ENCODE results near the gene ZNF414. TPM values are rescaled to one million over a fixed set of nuclear protein-coding genes. Genes with fewer than 3 reads are reported as not detected.

ZNF414 gene
- total RNA-seq, 1 donor from 2014 or later, result 29.9 TPM

DNA sequence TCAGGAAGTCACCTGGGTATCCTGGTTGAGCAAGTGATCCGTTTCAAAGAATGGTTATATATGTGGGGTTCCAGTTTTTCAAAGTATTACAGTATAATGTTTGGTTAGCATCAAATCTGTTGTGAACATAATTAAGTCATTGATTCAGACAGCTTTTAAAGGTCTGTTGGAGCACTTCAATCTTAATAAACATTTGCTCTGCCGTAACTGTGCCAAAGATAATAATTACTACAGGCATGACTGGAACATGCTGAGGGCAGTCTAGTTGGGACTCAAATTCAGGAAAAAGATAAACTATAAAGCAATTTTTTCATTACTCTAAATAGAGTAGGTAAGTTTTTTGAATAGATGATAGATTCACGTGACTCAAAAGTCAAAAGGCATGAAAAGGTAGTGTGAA, 45.8 kb downstream of the ZNF414 start:
- TF ChIP-seq, protein P1, sequence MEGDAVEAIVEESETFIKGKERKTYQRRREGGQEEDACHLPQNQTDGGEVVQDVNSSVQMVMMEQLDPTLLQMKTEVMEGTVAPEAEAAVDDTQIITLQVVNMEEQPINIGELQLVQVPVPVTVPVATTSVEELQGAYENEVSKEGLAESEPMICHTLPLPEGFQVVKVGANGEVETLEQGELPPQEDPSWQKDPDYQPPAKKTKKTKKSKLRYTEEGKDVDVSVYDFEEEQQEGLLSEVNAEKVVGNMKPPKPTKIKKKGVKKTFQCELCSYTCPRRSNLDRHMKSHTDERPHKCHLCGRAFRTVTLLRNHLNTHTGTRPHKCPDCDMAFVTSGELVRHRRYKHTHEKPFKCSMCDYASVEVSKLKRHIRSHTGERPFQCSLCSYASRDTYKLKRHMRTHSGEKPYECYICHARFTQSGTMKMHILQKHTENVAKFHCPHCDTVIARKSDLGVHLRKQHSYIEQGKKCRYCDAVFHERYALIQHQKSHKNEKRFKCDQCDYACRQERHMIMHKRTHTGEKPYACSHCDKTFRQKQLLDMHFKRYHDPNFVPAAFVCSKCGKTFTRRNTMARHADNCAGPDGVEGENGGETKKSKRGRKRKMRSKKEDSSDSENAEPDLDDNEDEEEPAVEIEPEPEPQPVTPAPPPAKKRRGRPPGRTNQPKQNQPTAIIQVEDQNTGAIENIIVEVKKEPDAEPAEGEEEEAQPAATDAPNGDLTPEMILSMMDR (IDR thresholded peaks at IDR 0.05), result no peak
- H3K4me3 Mint-ChIP-seq (ENCODE audit: unreplicated experiment), result no peak overlapping the region
- H3K9me3 Mint-ChIP-seq (ENCODE audit: unreplicated experiment), result no peaks in the 10 kb centered on the region
- peaks cover 11% of the 10 kb centered on the region for H3K4me1 Mint-ChIP-seq (ENCODE audit: unreplicated experiment)
- DNase-seq (ENCODE audit: extremely low spot score, unreplicated experiment), result no peak
- peaks cover 72% of the 10 kb centered on the region for H3K36me3 Mint-ChIP-seq (ENCODE audit: unreplicated experiment)
- H3K27me3 Mint-ChIP-seq (ENCODE audit: unreplicated experiment), result no peaks in the 10 kb centered on the region
- H3K27ac Mint-ChIP-seq (ENCODE audit: unreplicated experiment), result no peak overlapping the region

DNA sequence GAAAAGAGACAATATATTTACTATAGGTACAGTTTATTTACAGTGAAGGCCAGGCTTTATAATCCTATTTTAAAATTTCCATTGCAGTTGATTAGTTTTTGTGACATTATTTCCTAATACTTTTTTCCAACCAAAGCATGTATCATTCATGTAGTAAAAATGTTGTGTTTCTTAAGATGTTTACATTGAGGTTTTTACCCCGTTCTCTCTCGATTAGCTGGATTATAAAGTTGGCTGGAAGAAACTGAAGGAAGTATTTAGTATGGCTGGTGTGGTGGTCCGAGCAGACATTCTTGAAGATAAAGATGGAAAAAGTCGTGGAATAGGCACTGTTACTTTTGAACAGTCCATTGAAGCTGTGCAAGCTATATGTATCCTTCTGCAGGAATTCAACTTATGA, 47.9 kb downstream of the ZNF414 start:
- no peak for DNase-seq (ENCODE audit: extremely low spot score, unreplicated experiment)
- Mint-ChIP-seq H3K27me3 (ENCODE audit: unreplicated experiment) (no peaks in the 10 kb centered on the region), H3K36me3 (ENCODE audit: unreplicated experiment) (peaks cover 72% of the 10 kb centered on the region), H3K27ac (ENCODE audit: unreplicated experiment) (no peak overlapping the region), H3K4me1 (ENCODE audit: unreplicated experiment) (peaks cover 32% of the 10 kb centered on the region), H3K9me3 (ENCODE audit: unreplicated experiment) (no peaks in the 10 kb centered on the region), H3K4me3 (ENCODE audit: unreplicated experiment) (no peak overlapping the region)
- TF ChIP-seq, protein P1 (IDR thresholded peaks at IDR 0.05), result no peak

DNA sequence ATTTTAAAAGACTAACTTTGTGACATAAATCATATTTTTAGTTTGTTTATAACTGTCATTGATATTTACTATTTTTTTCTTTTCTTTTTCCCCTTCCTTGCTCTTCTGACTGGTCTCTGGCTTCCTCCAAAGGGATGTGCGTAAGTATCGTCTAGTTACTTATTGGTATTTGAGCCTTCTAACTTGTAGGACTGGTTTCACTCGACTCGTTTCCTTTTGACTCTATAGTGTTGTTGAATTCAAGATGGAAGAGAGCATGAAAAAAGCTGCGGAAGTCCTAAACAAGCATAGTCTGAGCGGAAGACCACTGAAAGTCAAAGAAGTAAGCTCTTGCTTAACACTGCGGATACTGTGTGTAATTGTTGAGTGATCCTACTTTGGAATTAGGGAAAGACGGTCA, 50.6 kb downstream of the ZNF414 start:
- DNase-seq (ENCODE audit: extremely low spot score, unreplicated experiment), result no peak
- peak overlapping the region; percentile 55 for H3K27ac Mint-ChIP-seq (ENCODE audit: unreplicated experiment)
- H3K36me3 Mint-ChIP-seq (ENCODE audit: unreplicated experiment), result peaks cover 49% of the 10 kb centered on the region
- TF ChIP-seq, protein P1 (IDR thresholded peaks at IDR 0.05), result no peak
- H3K4me3 Mint-ChIP-seq (ENCODE audit: unreplicated experiment), result no peak overlapping the region
- H3K27me3 Mint-ChIP-seq (ENCODE audit: unreplicated experiment), result no peaks in the 10 kb centered on the region
- no peaks in the 10 kb centered on the region for H3K9me3 Mint-ChIP-seq (ENCODE audit: unreplicated experiment)
- H3K4me1 Mint-ChIP-seq (ENCODE audit: unreplicated experiment), result peaks cover 58% of the 10 kb centered on the region

DNA sequence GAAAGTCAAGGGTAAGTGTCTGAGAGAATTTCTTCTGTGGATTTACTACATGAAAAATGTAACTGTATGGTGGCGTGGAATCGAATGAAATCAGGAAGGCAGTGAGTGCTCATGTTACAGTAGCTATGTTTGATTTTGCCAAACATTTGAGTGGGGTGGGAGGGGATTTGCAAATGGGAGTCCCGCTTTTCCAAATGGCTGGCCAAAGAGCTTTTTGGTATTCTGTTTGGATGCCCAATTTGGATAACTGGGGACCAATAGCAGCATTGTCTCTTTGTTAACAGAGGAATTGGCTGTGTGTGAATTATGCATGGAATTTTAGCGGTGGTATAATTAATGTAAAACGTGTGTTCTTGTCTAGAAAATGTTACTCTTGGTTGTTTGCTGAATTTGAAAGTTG, 51.4 kb downstream of the ZNF414 start:
- peak overlapping the region; percentile 94 for H3K27ac Mint-ChIP-seq (ENCODE audit: unreplicated experiment)
- H3K9me3 Mint-ChIP-seq (ENCODE audit: unreplicated experiment), result no peaks in the 10 kb centered on the region
- H3K27me3 Mint-ChIP-seq (ENCODE audit: unreplicated experiment), result no peaks in the 10 kb centered on the region
- TF ChIP-seq, protein P1 (IDR thresholded peaks at IDR 0.05), result no peak
- no peak for DNase-seq (ENCODE audit: extremely low spot score, unreplicated experiment)
- H3K36me3 Mint-ChIP-seq (ENCODE audit: unreplicated experiment), result peaks cover 43% of the 10 kb centered on the region
- no peak overlapping the region for H3K4me3 Mint-ChIP-seq (ENCODE audit: unreplicated experiment)
- H3K4me1 Mint-ChIP-seq (ENCODE audit: unreplicated experiment), result peaks cover 63% of the 10 kb centered on the region

DNA sequence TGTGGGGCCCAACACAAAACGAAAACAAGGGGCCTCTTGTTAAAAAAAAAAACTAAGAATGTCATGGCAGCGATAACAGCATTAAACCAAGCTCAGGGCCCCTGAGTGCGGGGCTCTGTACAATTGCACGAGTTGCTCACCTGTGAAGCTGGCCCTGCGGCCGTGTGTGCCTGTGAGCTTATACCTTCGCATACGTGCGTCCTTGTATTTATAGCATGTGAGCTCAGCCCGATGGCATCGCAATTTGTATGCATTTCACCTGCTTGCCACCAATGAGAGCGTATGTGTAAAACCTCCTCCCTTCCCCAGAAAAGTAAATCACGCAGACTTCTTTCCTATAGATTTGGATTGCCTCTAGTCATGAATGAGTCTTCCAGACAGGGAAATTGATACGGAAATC, 52.1 kb downstream of the ZNF414 start:
- Mint-ChIP-seq H3K27me3 (ENCODE audit: unreplicated experiment) (no peaks in the 10 kb centered on the region), H3K36me3 (ENCODE audit: unreplicated experiment) (peaks cover 38% of the 10 kb centered on the region), H3K9me3 (ENCODE audit: unreplicated experiment) (no peaks in the 10 kb centered on the region), H3K4me1 (ENCODE audit: unreplicated experiment) (peaks cover 68% of the 10 kb centered on the region), H3K4me3 (ENCODE audit: unreplicated experiment) (no peak overlapping the region), H3K27ac (ENCODE audit: unreplicated experiment) (peak overlapping the region; percentile 94)
- TF ChIP-seq, protein P1 (IDR thresholded peaks at IDR 0.05), result no peak
- DNase-seq (ENCODE audit: extremely low spot score, unreplicated experiment), result no peak

Measured in osteocyte (in vitro differentiated cells).